GM18517 (cell line): ENCODE data around the gene PALD1.

Experiments
- ATAC-seq: cut with Tn5 transposase; IDR thresholded peaks from one replicate; pipeline ENCODE4 v1.9.1; 2021; ENCODE audit warnings: mild to moderate bottlenecking, moderate library complexity; ENCODE audit not compliant: unreplicated experiment

The PALD1 gene

DNA sequence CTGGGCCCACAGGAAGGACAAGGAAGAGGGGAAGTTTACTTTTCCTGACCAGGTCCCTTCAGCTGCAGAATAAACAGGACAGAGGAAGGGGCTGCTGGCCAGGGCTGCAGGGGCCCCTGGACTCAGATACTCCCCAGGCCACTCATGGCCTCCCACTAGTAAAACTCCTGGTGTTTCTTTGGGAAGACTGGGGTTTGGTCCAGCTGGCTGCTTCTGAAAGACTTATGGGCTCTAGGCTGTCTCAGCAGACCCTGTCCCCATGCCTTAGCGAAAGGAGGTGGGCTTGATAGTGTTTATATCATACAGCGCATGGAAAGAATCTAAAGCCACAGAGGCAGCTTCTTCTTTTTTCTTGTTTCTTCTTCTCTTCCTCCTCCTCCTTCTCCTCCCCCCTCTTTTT, 56.4 kb downstream of the PALD1 start:
- ATAC-seq: no peak

DNA sequence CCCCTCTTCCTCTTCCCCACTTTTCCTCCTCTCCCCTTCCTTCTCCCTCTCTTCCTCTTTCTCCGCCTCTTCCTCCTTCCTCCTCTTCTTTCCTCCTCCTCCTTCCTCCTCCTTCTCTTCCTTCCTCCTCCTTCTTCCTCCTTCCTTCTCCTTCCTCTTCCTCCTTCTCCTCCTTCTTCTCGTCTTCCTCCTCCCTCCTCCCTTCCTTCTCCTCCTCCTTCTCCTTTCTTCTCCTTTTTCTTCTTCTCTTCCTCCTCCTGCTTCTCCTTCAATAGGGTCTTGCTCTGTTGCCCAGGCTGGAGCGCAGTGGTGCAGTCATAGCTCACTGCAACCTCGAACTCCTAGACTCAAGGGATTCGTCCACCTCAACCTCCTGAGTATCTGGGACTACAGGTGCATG, 56.9 kb downstream of the PALD1 start:
- ATAC-seq: no peak

DNA sequence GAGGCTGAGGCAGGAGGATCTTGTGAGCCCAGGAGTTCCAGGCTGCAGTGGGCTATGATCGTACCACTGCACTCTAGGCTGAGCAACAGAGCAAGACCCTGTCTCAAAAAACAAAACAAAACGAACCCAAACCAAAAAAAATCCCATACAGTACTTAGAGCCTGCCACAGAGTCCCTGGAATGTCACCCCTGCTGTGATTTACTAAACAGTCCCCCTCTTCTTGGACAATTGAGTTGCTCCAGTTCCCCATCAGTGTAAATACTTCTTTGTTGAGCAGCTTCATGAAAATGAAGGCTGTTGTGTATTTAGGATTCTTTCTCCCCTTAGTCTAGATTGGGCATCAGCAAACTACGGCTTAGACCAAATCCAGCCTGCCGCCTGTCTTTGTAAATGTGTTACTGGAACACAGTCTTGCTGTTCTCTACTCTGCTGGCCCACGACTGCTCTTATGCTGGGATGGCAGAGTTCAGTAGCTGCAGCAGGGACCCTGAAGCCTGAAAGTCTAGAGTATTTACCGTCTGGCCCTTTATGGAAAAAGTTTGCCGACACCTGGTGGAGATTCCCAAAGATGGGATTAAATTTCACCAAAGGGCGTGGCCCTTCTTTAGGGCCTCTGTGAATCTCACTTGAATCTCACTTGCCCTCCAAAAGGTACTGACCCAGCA, 57.8 kb downstream of the PALD1 start:
- no peak for ATAC-seq

DNA sequence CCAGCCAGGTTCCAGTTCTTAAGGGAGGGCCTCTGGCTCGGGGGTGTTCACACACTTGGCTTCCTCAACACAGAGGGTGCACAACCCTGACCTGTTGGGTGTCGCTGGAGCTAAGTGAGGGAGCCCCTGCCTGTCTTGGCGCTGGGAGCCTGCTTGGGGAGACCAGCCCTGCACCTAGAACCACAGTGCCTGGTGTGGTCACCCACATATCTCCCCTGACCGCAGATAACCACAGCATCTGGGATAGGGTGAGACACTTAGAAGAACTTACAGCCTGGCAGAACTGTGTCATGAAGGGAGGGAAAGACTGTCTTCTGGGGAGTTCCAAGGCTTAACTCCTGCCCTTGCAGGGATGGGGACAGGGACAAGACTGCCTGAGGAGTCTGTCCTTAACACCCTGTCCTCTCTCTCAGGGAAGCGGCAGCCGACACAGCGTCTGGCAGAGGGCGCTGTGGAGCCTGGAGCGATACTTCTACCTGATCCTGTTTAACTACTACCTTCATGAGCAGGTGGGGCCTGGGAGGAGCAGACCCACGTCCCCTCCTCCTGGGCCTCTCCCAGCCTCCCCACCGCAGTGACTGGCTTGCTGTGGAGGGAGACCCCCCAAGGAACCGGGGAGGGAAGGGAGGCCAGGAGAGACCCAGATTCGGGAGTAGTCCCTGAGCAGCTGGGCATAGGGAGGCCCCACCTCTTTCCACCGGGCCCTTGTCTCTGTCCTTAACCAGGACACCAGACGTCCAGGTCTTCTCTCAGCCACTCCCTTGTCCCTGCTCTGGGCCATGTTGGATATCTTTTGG, 59.0 kb downstream of the PALD1 start:
- ATAC-seq: no peak

DNA sequence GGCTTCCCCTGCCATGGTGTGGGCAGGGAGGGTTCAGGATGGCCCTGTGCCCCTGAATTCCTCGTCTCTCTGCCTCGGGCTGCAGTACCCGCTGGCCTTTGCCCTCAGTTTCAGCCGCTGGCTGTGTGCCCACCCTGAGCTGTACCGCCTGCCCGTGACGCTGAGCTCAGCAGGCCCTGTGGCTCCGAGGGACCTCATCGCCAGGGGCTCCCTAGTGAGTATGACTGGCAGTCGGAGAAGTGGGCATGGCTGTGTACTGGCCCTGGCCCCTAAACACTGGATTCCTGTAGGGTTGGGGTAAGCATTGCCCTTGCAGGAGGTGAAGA, 59.6 kb downstream of the PALD1 start:
- ATAC-seq: no peak

DNA sequence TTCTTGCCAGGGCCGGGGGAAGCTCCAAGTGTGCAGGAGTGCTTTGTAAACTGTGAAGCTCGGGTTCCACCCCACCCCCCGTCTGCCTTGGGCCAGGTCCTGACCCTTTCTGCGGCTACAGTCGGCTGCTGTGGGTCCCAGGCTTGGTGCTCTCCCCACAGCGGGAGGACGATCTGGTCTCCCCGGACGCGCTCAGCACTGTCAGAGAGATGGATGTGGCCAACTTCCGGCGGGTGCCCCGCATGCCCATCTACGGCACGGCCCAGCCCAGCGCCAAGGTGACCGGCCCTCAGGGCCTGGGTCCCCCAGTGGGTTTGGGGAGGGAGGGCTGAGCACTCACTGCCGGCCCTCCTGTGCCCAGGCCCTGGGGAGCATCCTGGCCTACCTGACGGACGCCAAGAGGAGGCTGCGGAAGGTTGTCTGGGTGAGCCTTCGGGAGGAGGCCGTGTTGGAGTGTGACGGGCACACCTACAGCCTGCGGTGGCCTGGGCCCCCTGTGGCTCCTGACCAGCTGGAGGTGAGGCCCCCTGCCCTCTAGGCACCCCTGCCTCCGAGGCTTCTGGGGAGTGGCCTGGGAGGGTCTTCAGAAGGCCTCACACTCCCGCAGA, 60.3 kb downstream of the PALD1 start:
- ATAC-seq: no peak

DNA sequence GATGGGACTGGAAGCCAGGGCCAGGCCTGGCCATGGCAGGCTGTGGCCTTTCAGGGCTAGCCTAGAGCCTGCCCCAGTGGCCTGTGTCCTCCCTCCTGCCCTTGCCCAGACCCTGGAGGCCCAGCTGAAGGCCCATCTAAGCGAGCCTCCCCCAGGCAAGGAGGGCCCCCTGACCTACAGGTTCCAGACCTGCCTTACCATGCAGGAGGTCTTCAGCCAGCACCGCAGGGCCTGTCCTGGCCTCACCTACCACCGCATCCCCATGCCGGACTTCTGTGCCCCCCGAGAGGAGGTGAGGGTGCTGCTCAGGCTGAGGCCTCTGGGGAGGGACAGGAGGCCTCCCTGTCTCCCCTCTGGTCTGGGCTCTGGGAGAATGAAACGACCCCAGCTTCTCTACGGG, 60.9 kb downstream of the PALD1 start:
- ATAC-seq: no peak

DNA sequence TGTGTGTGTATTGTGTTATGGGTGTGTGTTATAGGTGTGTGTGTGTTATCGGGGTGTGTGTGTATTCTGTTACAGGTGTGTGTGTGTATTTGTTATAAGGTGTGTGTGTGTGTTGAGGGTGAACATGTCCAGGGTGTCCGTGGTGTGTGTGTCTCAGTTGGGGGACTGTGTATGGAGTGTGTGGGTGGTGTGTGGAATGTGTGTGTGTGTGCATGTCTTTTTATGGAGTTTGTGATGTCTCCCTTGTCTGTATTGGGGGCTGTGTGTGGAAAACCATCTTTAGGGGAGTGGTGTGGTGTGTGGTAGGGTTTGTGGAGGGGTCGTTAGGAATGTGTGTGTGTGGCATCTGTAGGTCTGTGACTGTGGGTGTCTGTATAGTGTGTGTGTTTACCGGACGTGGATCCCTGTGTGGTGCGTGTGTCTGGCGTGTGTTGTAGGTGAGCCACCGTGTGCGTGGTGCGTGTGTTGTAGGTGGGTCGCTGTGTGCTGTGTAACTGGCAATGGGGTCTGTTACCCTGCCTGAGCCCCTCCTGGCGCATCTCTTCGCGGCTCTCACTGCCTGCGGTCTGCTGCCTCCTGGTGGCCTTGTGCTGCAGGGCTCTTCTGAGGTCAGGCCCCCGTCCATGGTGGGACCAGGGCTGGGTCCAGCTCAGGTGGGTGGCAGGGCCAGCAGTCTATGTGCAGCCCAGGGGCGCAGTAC, 61.7 kb downstream of the PALD1 start:
- ATAC-seq: no peak

DNA sequence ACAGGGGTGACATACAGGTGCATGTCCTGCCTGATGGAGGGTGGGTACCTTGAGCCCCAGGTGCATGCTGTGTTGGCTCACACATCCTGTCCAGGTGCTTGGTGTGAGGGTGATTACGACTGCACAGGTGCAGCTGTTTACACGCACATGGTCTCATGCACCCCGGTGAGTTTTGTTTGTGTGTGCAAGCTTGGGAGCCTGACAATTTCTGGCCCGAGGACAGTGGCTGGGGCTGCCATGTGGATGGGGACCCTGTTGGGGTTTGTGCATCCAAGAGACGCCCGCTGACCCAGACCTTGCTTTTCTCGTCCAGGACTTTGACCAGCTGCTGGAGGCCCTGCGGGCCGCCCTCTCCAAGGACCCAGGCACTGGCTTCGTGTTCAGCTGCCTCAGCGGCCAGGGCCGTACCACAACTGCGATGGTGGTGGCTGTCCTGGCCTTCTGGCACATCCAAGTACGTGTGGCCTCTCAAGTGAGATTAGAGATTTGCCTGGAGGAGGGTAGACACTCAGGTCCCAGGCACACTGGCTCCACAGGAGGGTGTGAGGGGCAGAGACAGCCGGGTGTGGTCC, 62.3 kb downstream of the PALD1 start:
- no peak for ATAC-seq

DNA sequence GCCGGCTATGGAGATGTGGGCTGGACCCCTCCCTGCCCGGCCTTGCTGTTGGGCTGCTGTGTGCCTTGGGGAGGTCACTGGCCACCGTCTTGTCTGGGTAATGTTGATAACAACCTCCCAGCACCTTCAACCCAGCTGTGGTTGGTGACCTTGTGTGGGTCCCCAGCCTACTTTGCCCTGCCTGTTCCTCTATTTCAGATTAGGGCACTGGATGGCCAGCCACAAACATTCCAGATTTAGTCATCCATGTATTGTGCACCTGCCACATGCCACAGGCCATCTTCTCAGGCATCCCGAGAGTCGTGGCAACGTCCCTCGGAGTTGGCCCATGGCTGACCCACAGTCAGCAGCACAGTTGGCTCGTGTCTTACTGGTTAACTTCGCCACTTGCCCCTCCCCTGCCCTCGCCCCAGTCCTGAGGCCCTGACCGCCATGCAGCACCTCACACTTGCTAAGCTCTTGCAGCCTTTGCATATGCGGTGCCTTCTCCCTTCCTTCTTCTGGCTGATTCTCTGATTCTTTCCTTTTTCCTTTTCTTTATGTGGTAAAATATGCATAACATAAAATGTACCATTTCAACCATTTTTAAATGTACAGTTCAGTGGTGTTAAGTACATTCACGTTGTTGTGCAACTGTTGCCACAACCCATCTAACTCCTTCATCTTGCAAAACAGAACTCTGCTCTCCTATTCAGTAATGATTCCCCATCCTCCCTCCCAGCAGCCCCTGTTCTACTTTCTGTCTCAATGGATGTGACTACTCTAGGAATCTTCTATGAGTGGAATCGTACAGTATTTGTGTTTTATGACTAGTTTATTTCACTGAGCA, 63.4 kb downstream of the PALD1 start:
- ATAC-seq: no peak

DNA sequence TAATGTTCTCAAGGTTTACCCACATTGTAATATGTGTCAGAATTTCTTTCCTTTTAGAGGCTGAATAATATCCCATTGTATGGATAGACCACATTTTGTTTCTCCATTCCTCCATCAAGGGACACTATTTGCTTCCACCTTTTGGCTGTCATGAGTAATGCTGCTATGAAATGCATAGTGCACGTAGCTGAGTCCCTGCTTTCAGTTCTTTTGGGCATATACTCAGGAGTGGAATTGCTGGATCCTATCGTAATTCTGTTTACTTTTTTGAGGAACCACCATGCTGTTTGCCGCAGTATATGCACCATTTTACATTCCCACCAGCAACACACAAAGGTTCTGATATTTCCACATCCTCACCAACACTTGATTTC, 64.0 kb downstream of the PALD1 start:
- ATAC-seq: no peak

DNA sequence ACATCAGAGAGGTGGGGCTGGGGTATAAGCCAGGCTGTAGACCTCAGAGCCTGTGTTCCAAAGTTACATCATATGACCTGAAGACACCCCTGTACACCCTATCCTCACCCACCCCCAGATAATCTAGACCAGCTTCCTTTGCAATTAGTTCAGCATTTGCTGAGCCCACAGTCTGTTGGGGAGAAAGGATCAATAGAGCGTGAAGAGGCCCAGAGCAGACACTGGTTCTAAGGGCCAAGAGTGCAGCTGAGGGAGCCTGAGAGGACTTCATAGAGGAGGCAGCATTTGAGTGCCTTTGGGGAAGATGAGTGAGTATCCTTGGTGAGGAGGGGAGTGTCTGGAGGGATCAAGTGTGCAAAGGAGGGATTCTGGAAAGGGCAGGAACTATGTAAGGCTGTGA, 65.3 kb downstream of the PALD1 start:
- ATAC-seq: no peak

DNA sequence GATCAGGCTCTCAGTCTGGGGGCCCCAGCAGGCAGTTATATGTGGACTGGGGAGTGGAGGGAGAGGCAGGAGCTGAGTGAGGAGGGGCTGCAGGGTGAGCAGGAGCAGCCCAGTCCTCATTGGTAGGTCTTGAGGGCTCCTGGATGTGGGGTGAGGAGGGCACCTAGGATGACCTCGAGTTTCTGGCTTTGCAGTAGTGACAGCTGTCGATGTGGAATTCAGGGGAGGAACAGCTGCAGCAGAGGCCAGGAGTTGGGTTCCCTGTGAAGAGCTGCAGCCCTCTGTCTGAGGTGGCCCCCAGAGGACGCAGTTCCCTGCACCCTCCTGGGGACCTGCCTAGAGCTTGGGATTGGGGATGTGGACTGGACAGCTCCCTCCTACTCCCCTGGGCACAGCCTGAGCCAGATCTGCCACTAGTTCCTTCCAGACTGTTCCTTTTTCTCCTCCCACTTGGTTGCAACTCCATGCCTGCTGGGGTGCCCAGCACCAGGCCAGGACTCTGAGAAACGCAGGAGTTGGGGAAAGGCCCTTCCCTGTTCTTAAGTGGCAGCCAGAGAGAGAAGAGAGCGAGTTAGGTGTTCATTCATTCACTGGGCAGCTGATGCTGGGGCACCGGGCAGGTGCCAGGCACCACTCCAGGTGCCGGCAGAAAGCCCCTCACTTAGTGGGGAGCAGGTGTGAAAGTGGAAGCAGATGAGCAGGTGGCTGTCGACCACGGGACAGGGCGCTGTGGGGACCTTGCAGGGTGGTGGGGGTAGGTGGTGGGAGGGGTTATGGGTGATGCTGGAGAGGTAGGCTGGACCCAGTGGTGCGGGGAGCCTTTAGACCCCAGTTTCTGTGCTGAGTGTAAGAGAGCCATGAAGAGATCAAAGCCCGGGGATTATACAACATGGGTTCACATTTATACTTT, 66.1 kb downstream of the PALD1 start:
- no peak for ATAC-seq

DNA sequence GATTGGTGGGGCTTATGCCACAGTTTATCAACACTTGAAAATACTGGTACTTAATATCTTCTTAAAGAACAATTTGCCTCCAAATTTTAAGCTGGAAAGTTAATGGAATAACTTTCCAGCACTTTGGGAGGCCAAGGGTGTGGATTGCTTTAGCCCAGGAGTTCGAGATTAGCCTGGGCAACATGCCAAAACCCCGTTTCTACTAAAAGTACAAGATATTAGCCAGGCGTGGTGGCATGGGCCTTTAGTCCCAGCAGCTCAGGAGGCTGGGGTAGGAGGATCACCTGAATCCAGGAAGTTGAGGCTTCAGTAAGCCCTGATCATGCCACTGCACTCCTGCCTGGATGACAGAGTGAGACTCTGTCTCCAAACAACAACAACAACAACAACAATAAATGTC, 68.0 kb downstream of the PALD1 start:
- ATAC-seq: no peak

DNA sequence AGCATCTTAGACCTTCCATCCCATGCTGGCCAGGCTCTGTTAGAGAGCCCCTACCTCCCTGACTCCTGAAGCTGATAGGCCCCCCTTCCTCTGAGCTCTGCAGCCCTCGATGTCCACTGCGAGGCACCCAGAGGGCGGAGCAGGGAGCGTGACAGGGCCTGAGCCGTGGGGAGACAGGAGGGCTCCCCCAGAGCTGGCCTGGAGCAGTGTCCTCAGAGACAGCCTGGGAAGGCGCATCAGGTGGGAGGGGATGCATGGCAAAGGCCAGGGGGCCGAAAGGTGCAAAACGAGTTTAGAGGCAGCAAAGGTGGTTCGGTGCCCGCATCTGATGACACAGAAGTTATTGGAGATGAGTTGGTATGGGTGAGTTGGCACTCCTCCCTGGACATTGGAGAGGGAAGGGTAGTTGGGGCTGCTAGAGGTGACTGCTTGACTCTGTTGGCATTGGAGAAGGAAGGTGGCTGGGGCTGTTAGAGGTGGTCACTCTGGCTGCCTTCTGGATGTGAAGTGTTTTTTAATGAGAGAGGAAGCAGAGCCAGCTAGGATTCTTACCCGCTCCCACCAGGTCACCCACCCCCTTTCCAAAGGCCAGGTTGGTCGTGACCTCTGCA, 70.9 kb downstream of the PALD1 start:
- no peak for ATAC-seq

DNA sequence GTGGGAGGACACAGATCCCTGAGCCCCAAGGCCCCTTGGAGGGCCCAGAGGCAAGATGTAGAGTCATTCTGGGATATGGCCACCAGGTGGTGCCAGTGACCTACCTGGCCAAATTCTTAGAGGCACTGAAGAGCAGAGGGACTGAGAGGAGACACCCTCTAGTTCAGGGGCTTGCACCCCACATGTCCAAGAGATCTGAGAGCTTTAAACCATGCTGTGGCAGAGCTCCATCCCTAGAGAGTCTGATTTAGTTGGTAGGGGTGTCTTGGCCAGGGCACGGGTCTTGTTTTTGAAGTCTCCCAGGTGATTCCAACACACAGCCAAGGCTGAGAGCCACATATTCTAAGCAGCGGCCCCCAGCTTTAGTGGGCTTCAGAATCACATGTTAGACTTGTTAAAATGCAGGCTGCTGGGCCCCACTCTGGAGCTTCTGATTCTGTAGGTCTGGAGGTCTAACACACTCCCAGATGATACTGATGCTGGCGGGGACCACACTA, 71.4 kb downstream of the PALD1 start:
- ATAC-seq: no peak

DNA sequence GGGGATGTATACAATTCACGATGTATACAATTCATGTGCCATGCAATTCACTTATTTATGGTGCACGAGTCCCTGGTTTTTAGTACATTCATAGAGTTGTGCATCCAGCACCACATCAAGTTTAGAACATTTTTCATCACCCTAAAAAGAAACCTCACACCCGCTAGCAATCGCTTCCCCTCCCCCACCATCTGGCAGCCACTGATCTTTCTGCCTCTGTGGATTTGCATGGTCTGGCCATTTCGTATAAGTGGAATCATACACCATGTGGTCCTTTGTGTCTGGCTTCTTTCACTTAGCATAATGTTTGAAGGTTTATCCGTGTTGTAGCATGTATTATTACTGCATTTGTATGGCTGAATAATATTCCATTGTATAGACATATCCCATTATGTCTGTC, 71.9 kb downstream of the PALD1 start:
- no peak for ATAC-seq

DNA sequence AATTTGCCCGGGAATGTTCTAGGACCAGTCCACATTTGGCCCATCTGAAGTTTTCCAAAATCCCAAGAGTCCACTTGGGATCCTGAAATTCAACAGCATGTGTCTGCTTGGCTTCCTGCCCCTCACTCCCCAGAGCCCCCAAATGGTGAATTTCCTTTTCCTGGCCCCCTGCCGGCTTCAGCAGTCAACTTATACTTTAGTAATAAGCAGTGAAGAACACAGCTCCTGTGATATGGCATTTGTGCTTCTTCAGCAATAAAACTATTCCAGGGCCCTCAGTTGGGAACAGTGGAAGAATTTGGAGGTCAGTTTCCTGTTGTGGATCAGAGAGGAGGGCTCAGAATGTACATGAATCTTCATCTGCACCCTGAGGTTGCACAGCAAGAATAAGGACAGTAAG, 72.9 kb downstream of the PALD1 start:
- ATAC-seq: no peak

DNA sequence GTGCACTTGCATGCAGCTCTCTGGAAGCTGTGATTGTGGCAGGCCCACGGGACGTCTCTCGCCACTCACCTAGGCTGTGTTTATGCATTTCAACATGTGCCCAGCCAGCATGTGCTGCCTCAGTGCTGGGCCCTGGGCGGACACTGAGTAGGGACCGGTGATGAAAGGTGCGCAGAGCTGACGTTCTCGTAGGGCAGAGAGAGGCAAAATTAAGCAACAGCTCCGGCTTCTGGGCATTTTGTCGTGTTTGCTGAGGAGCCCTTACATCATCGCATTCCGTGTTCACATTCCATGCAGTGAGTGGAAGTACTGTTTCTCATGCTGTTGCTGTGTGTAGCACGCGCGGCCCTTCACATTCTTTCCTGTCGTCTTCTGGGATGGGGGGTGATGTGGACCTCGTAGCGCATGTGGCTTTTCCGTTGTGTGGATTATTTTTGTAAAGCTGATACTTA, 73.4 kb downstream of the PALD1 start:
- ATAC-seq: no peak
